ENCODE measurements around the gene LRRFIP1.

LRRFIP1 gene

GRCh38 chr2:237815637-237816036 lies 188.2 kb downstream of the LRRFIP1 start:
- Histone ChIP-seq H3K27ac (ENCODE audit: low read depth, low read length) (no peak overlapping the region), H3K9me2 (replicated peaks; ENCODE audit: control insufficient read depth, low read length) (no peaks in the 10 kb centered on the region)

GRCh38 chr2:237816531-237816930 lies 189.1 kb downstream of the LRRFIP1 start:
- H3K4me1 ChIP-seq (ENCODE audit: control insufficient read depth, low read length), result peaks cover 16% of the 10 kb centered on the region
- no peaks in the 10 kb centered on the region for H3K9me3 ChIP-seq (ENCODE audit: control insufficient read depth, insufficient read depth, low read length)
- no peak for TF ChIP-seq CTCF (IDR thresholded peaks at IDR 0.05; ENCODE audit: low read depth, low read length, poor library complexity, severe bottlenecking)
- no peak for TF ChIP-seq EZH2phosphoT487 (IDR thresholded peaks at IDR 0.05; ENCODE audit: borderline replicate concordance, low read length)
- H3K9me2 ChIP-seq (replicated peaks; ENCODE audit: control insufficient read depth, low read length), result no peaks in the 10 kb centered on the region
- no peak overlapping the region for H3K27ac ChIP-seq (ENCODE audit: low read depth, low read length)
- H3F3A ChIP-seq (ENCODE audit: control insufficient read depth, insufficient read depth), result no peaks in the 10 kb centered on the region
- no peak overlapping the region for H3K4me2 ChIP-seq (ENCODE audit: low read length)
- H3K27me3 ChIP-seq (ENCODE audit: control insufficient read depth, low read length), result no peaks in the 10 kb centered on the region
- no peaks in the 10 kb centered on the region for H4K20me1 ChIP-seq (ENCODE audit: control insufficient read depth, insufficient read depth, low read depth, low read length)
- no peak overlapping the region for H3K4me3 ChIP-seq (ENCODE audit: low read length)
- H3K79me2 ChIP-seq (ENCODE audit: control insufficient read depth, low read length), result no peaks in the 10 kb centered on the region
- H3K36me3 ChIP-seq (ENCODE audit: control insufficient read depth, low read length), result no peaks in the 10 kb centered on the region

More at GRCh38 chr2:237815637-237816036, 188.2 kb downstream of the LRRFIP1 start:
- no peak for TF ChIP-seq EZH2phosphoT487 (IDR thresholded peaks at IDR 0.05; ENCODE audit: borderline replicate concordance, low read length)
- no peak for TF ChIP-seq CTCF (IDR thresholded peaks at IDR 0.05; ENCODE audit: low read depth, low read length, poor library complexity, severe bottlenecking)
- H3F3A ChIP-seq (ENCODE audit: control insufficient read depth, insufficient read depth), result no peaks in the 10 kb centered on the region
- no peaks in the 10 kb centered on the region for H3K27me3 ChIP-seq (ENCODE audit: control insufficient read depth, low read length)
- peaks cover 16% of the 10 kb centered on the region for H3K4me1 ChIP-seq (ENCODE audit: control insufficient read depth, low read length)
- H3K79me2 ChIP-seq (ENCODE audit: control insufficient read depth, low read length), result no peaks in the 10 kb centered on the region
- no peaks in the 10 kb centered on the region for H3K9me3 ChIP-seq (ENCODE audit: control insufficient read depth, insufficient read depth, low read length)
- H3K36me3 ChIP-seq (ENCODE audit: control insufficient read depth, low read length), result no peaks in the 10 kb centered on the region
- H3K4me3 ChIP-seq (ENCODE audit: low read length), result no peak overlapping the region
- no peak overlapping the region for H3K4me2 ChIP-seq (ENCODE audit: low read length)
- H4K20me1 ChIP-seq (ENCODE audit: control insufficient read depth, insufficient read depth, low read depth, low read length), result no peaks in the 10 kb centered on the region

- H3K4me3 ChIP-seq (ENCODE audit: low read length), result no peak overlapping the region
- H3K9me3 ChIP-seq (ENCODE audit: control insufficient read depth, insufficient read depth, low read length), result no peaks in the 10 kb centered on the region
- H3K27me3 ChIP-seq (ENCODE audit: control insufficient read depth, low read length), result no peaks in the 10 kb centered on the region
- TF ChIP-seq CTCF (IDR thresholded peaks at IDR 0.05; ENCODE audit: low read depth, low read length, poor library complexity, severe bottlenecking) (no peak), EZH2phosphoT487 (IDR thresholded peaks at IDR 0.05; ENCODE audit: borderline replicate concordance, low read length) (no peak)
- H3K9me2 ChIP-seq (replicated peaks; ENCODE audit: control insufficient read depth, low read length), result no peaks in the 10 kb centered on the region
- no peaks in the 10 kb centered on the region for H3F3A ChIP-seq (ENCODE audit: control insufficient read depth, insufficient read depth)
- no peaks in the 10 kb centered on the region for H4K20me1 ChIP-seq (ENCODE audit: control insufficient read depth, insufficient read depth, low read depth, low read length)
- H3K79me2 ChIP-seq (ENCODE audit: control insufficient read depth, low read length), result no peaks in the 10 kb centered on the region
- peaks cover 16% of the 10 kb centered on the region for H3K4me1 ChIP-seq (ENCODE audit: control insufficient read depth, low read length)
- H3K27ac ChIP-seq (ENCODE audit: low read depth, low read length), result no peak overlapping the region
- H3K4me2 ChIP-seq (ENCODE audit: low read length), result no peak overlapping the region
- no peaks in the 10 kb centered on the region for H3K36me3 ChIP-seq (ENCODE audit: control insufficient read depth, low read length)
Observed at GRCh38 chr2:237818066-237818473, 190.7 kb downstream of the LRRFIP1 start.
